Activated CD4-positive, alpha-beta T cell treated with anti-CD3 and anti-CD28 coated beads, Interleukin-10, Interleukin-2, amounts not matched to agents 100 ng/mL and 50 ng/mL, durations not matched to agents 16 hours and 8 hours (primary cell): ENCODE data around the gene SNX33.

Experiments
- DNase-seq: peaks from one replicate; pipeline ENCODE4 v3.0.0-alpha.2; 2020

SNX33 gene

GRCh38 chr15:75644376-75644775 lies 3.3 kb upstream of the SNX33 start:
- no peak for DNase-seq

GRCh38 chr15:75646112-75646943 lies 1.4 kb upstream of the SNX33 start:
- DNase-seq, result no peak

- no peak for DNase-seq
These were observed 758 bp upstream of the SNX33 start for GRCh38 chr15:75646944-75647364.

GRCh38 chr15:75648156-75649000 lies 666 bp downstream of the SNX33 start:
- DNase-seq, result no peak

- no peak for DNase-seq
These were observed 1.5 kb downstream of the SNX33 start for GRCh38 chr15:75649045-75649761.

GRCh38 chr15:75649848-75650247 lies 2.1 kb downstream of the SNX33 start:
- DNase-seq, result no peak

- DNase-seq, result no peak
These were observed 3.4 kb downstream of the SNX33 start for GRCh38 chr15:75650908-75651809.

GRCh38 chr15:75651810-75652543 lies 4.3 kb downstream of the SNX33 start:
- DNase-seq, result no peak

- DNase-seq, result no peak
These were observed 5.7 kb downstream of the SNX33 start for GRCh38 chr15:75653347-75653913.

- no peak for DNase-seq
These were observed 6.6 kb downstream of the SNX33 start for GRCh38 chr15:75654201-75654907.

GRCh38 chr15:75655931-75656330 lies 8.2 kb downstream of the SNX33 start:
- no peak for DNase-seq

- DNase-seq, result no peak
These were observed 8.6 kb downstream of the SNX33 start for GRCh38 chr15:75656331-75656730.

GRCh38 chr15:75656813-75657212 lies 9.1 kb downstream of the SNX33 start:
- DNase-seq, result no peak

- DNase-seq, result no peak
These were observed 11.5 kb downstream of the SNX33 start for GRCh38 chr15:75659141-75659771.

GRCh38 chr15:75659928-75660645 lies 12.4 kb downstream of the SNX33 start:
- DNase-seq, result no peak

GRCh38 chr15:75661100-75661755 lies 13.5 kb downstream of the SNX33 start:
- DNase-seq, result no peak

- no peak for DNase-seq
These were observed 14.0 kb downstream of the SNX33 start for GRCh38 chr15:75661756-75662140.

GRCh38 chr15:75662823-75663519 lies 15.3 kb downstream of the SNX33 start:
- DNase-seq, result no peak
